Midbrain (tissue), 1 donor: Measurements from ENCODE around the gene ZBTB38.

Experiments used
- DNase-seq: peaks from one replicate; lab custom pipeline; 2025; lab: John Stamatoyannopoulos, UW

Gene ZBTB38

DNA sequence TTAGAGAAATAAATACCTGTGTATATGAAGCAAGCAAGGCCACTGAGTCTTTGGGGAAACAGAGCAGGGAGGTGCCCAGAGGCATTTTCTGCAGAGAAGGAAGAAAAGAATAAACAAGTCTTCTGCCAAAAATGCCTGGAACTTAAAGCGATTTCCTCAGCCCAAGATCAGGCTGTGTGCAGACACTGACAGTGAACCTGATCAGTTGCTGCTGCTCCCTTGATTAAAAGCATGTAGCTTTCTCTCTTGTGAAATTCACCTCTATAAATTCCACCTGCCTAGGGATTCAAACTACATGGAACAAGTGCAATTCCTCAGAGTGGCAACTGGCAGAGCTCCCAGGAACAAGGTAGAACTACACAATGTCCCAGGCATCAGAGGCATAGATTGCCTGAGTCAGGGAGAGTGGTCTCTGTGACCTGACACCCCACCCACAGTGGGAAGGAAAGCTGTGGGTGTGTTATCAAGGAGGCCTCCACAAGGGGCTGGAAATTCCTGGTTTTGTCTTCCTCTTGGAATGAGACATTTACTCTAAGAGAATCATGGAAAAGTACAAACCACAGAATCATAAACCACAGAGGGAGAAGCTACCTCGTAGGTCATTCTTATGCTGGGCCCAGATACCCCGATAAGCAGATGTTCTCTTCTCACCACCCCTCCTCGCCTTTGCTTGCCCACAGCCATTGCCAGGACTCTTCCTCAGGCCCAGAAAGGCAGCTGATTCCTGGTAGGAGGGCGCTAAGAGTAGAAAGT, 1.8 kb upstream of the ZBTB38 start:
- no peak for DNase-seq

DNA sequence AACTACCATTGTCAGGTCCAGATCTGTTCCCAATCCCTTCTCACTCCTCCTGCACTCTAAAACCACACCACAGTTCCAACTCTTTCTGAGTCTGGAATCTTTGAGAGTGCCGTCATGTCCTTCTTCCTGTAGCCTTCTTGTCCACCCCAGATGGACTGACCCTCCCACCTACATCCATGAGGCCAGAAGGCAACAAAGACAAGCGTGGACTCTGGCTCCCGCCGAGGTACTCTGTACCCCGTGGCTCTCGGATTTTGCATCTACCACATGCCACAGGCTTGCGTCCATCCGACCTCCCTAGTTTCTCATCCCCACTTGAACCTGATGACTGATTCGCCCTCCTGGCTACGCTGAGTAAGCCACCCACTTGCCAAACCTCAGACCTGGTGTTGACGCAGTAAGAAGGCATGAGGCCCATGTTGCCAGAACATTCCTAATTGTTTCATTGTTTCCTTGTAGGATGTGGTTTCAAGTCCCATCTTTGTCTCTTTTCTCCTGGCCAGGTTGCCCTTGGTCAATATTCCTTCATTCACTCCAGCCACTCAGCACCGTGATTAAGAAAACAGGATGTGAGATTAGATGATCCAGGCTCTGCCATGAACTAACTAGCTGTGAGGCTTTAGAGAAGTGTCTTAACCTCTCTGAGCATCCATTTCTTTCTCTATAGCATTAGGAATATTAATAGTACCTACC, 1.1 kb upstream of the ZBTB38 start:
- DNase-seq, result no peak

DNA sequence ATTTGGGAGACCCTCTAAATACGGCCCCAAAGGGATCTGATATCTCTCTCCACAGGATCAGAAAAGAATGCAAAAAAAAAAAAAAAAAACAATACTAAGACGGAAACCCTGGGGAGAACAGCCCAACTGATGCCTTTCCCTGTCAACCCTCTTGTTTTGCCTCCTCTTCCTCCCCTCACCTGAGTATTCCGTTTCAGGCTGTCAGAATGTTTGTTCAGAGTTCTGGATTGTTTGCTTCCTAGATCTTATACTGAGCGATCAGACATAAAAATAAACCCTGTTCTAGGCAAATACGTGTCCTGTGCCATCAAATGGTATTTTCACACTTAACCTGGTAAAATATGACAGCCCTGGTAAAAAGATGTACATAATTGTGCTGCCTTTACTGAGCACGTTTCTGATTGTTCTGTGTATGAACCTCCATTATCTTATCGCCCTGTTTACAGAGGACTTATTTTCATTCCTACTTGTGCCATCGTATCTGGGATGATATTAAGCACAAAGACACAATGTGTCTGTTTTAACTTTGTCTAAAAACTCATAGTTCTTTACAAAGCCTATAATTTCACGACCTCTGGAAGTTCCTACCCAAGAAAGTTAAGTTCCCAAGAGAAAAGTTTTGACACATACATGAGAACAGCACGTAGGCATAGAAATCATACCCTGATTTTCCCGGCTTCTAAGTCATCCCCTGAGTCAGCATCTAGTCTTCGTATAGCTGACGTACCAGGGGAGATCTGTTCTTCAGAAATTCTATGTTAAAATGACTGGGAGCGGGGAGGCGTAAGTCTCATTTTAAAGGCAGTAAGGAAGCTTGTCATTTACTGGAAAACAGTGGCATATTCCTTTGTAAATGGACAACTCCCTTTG, 856 bp downstream of the ZBTB38 start:
- DNase-seq, result no peak

DNA sequence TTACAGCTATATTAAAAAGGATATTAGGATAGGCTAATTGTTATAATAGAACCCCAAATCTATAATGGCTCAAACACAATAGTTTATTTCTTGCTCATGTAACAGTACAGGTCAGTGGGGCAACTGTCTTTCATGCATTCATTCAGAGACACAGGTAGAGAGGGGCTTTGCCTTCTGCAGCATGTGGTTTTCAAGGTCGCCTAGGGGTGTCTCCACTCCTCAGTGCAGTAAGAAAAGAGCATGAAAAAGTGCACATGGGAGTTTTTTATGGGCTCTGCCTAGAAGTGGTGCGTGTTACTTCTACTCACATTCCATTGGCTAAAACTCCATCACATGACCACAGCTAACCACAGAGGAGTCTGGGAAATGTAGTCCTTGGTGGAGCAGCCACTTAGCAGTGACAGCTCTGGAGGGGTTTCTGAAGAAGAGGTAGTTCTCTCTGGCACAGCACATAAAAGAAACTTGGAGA, 1.8 kb downstream of the ZBTB38 start:
- DNase-seq, result peak; percentile 83

DNA sequence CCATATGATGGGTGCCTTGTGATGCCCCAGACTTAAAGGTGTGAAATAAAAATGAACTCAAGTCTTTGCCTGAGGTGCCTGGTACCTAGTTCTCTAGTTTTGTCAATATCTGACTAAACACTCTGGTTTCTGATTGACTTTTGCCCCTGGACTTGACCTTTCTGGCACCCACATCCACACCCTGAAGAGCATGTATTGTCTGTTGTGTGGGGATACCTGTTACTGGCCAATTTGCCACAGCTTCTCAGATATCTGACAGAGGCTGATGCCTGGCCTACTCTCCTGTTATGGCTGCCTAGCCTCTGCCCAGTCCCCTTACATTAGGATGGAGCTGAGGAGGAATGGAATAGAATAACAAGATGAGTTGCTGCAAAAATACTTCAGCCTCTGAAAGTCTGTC, 3.6 kb downstream of the ZBTB38 start:
- DNase-seq, result no peak

DNA sequence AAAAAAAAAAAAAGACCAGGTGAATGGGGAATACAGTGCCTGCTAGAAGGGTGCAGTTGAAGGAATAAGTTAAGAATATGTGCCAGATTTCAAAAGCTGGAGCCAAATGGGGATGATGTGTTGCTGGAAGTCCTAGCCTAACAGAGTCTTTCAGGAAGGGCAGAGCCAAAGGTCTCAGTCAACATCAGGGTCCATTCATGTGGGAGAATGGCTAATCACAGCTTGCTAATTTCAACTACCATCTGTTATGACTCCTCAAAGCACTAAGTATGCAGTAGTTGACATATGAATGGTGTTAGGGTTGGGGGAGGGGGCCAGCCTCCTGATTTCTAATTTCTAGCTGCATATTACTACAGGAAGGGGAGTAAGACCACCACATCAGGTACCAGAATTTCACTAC, 4.4 kb downstream of the ZBTB38 start:
- no peak for DNase-seq

DNA sequence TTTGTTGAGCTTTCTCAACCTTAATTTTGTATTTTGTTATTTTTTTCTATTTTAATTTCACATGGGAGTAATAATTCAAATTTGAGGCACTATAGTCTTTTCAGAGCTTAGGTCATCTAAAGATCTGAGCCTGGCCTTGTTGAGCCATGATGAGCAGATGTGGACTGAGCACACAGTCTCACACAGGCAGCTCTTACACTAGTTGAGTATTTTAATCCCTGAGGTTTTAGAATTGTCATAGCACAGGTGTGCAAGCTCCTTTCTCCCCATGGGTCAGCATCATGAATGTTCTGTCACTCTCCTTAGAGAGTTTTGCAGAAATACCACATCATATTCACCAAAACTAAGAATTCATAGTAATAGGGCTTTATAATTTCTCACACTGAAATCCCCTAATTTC, 4.9 kb downstream of the ZBTB38 start:
- no peak for DNase-seq

DNA sequence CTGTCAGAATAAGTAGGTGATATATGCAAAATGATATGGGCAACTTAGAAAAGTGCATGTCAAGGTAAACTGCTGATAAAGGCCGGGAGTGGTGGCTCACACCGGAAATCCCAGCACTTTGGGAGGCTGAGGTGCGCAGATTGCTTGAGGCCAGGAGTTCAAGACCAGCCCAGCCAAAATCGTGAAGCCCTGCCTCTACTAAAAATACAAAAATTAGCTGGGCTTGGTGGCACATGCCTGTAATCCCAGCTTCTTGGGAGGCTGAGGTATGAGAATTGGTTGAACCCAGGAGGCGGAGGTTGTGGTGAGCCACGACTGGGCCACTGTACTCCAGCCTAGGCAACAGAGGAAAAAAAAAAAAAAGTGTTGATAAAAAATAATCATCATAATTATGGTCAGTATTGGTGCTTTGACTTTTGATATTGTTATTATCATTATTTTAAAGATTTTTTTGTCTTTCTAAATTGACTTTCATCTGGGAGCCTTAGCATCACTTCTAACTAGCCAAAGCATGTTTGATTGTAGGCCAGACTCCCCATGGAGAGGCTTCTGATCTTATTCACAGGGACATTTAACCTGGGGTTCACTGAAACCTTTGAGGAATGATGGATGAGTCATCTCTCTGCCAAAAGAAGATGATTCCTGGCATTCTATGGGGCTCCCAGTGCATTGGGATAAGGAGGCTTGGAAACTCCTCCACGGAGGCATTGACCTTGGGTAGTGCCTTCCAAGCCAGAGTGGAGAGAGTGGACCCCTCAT, 5.6 kb downstream of the ZBTB38 start:
- DNase-seq, result no peak

DNA sequence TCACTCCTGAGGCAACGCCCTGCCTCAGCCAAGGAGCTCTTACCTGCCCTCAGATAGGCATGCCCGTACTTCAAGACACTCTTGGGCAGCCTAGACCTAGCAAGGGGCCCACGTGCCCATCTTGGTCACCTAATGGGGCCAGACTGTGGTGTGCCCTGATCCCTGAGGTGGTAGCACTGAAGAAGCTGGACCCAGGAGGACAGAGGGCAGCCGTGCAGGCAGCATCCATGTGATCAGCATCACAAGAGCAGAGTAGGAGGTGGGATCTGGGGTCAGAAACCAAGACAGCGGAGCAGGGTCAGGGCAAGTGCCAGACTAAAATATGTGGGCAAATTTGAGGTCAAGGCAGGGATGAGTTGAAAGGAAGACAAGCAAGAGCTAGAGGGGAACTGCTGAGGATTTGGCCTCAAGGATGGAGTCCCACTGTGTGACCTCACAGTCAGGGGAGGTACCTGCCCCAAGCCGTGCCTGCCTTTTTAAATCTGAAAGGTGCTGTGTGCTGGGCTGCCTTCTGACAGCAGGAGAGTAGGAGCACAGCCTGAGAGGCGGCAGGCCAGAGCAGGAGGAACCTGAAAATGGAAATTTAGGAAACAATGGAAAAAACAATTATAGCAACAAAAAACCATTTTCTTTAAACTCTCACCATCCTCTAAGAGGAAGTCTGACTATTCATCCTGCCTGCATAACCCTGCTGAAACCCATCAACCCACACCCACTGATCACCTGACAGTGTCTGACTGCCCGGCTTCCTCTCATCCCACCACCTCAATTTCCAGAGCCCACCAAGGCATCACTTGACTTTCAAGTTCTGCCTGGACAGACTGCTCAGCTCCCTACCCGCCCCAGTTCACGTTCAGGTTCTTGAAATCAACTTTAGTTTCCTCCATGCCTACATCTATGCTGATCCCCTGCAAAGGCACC, 7.3 kb downstream of the ZBTB38 start:
- DNase-seq, result no peak

DNA sequence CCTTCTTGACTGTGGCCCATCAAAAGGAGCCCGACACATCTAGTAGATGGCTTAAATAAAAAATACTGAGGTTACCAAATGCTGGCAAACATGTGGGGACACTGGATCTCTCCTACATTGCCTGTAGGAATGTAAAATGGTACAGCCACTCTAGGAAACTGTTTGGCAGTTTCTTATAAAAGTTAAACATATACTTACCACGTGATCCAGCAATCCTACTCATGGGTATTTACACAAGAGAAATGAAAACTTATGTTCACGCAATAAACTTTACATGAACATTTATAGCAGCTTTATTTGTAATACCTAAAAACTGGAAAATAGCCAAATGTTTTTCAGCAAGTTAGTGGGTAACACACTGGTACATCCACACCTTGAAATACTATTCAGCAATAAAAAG, 9.1 kb downstream of the ZBTB38 start:
- DNase-seq, result no peak

DNA sequence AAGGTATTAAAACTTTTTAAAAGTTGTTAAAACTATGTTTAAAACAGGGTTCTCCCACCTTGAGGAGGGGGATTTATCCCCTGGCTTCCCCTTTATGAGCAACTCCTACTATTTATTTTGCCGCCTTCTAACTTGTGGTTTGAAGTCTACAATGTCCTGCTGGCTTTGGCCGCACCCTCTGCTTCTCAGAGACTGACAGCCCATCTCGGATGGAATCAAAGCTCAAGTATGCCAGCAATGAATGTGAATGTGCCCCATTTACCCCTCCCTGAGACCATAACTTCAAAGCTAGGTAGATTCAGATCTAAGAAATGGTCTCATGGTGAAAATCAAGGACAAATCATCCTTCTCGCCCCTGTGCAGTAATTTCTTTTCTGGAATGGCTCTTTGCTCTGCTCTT, 10.3 kb downstream of the ZBTB38 start:
- no peak for DNase-seq

DNA sequence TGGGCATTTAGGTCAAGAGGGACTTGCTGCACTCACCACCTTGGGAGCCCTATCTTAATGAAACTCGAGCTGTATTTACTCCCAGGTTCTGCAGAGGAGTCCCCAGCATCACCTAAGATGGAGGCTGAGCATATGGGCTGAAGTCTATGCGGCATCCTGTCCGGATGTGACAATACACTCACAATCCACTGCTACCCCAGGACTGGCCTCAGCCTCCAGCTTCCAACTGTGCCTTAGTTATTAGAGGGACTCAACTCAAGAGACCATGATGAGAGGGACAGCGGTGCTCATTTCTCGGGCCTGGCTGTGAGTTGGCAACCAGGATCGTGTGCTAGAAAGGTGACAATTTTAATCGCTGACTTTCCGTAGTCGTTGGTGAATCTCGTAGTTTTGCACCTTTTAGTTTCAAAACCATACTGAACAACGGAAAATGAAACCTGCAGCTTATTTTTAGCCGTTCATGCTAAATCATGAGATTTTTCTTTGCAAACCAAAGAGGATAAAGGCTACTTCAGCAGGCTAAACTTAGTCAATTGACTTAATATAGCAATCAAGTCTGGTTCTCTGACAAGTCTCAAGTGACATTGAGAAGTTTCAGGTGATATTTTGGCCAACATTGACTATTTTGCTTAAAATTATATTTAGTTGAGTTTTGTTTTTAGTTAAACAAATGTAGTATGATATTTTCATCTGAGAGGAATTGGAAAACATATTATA, 11.1 kb downstream of the ZBTB38 start:
- no peak for DNase-seq

DNA sequence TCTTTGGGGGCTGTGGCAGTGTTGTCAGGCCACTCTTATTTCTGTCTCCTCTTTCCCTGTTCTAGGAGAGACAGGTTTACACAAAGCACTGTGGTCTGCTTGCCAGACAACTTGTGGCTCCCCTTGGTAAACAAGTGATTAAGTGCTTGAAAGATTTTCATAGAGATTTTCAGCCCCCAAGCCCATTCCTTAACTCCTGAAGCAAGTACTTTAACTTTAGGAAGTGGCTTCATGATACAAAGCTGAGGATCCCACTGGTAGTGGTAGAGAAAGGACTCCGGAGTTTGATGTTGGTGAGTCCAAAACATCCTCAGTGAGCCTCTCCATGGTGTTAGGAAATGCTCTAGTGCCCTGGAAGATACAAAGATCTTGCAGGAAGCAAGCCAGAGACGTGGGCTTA, 12.0 kb downstream of the ZBTB38 start:
- no peak for DNase-seq

DNA sequence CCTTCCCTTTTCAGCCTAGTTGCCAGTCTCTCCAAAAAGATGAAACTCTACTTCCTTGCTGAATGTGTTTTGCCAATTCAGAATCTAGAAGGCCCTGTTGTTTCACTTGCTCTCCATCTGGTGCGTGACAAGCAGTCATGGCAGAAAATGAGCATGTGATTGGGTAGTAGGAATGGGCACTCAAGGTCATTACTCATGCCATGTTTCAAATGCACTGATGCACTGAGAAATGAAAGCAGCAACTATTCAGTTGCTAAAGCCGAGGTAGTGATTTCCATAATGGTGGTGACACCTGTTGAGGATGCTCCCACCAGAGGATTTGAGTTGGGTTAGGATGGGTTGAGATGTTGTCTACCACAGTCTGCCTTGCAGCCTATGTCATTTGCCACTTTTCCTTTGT, 12.7 kb downstream of the ZBTB38 start:
- no peak for DNase-seq

DNA sequence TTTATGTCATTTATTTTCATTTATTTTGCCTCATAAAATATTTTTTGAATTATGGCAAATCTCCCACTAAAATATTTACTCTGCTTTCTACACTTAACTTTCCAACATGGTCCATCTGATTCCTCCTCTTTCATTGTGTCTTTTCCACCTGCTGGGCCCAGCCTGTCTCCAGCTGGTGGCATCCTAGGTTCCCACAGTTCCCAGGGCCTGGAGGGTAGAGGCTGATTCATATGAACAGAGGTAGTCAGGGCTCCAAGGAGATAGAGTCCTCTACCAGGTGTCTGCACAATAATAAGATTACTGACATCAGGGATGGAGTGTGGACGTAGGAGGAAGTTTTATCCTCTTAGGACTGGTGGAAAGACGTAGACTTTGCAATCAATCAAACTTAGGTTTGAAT, 14.3 kb downstream of the ZBTB38 start:
- DNase-seq, result no peak

DNA sequence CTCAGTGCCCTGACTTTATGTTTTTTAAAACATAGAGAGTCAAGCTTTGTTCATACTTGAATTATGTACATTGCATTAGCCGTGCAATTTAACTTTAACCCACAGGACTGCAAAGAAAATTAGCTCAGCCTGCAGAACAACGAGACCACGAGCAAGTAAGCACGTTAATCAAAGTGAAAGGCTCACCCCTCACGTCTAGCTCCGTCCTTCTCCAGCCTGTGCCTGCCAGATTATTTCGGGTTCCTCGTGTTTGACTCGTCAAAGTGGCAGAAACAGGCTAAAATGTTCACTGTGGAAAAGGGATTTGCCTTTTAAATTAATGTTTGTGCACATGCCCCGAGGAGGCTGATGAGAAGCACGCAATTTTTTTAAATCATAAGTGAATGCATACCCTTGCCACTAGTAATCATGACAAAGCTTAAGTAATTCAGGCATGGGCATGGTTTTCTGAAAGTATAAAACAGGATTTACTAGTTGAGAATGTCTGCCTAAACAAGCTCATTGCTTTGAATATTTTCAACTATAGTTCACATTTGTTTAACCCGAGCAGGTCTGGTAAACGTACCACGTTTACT, 15.3 kb downstream of the ZBTB38 start:
- peak; percentile 27 for DNase-seq

DNA sequence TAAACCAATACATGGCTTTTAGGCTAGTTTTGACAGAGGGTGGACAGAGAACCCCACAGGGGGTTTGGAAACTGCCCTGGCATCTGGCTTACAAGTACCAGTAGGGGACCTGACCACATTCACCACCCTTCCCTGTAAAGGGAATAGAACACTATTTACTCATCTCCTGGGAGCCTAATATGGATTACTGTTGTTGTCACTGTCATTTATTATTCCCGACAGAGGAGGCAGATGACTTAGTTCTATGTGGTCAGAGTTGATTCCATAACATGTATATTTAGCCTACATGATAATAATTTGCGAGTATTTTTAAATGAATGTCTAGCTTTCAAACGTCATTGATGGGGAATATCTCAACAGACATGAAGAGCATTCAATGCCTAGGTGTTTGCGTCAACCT, 15.9 kb downstream of the ZBTB38 start:
- DNase-seq, result no peak

DNA sequence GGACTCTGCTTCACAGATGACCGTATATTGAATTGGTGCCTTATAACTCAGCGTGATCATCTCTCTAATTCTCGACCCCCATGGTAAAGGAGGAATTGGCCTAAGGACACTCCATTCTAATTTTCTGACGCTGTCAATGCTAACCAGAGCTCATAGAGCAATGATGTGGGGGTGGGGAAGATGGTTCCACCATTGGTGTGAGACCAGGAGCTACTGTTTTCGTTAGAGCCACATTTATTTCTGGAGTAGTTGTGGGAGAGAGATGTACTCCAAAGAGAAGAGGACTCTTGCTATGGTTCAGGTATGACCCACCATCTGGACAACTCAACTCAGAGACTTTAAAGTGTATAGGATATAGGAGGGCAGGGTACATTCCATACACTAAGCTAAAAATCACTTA, 16.3 kb downstream of the ZBTB38 start:
- no peak for DNase-seq

DNA sequence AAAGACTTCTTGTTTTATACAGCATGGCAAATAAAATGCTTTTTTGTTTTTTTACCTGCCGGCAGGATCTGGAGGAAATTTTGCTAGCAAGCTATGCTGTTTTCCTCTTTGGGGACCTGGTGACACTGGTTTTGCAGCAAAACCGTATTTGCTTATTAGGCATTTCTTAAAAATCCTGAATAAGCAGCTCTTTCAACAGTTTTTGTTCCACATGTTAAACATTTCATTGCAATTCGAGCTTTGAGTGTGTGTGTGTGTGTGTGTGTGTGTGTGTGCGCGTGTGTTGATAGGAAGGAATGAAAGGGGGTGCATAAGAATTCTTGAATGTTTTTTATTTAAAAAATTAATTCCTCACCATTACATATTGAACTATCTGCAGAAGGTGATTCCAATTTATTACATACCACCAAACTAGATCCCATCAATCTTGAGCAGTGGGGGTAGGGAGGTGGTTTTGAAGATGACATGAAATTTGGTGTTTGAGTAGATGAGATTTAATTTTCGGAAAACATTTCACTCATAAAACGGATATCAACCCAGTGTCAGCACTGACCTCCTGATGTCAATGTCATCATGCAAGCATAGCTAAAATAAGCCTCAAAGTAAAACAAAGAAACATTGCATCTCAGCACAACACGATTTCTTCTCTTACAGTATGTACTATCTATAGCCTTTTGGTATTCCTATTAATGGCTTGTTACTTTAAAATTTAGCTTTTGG, 17.3 kb downstream of the ZBTB38 start:
- DNase-seq, result no peak
